ENCODE data around the gene HNRNPDL. TPM values are rescaled to one million over a fixed set of nuclear protein-coding genes. Genes with fewer than 3 reads are reported as not detected.

HNRNPDL gene
- polyA plus RNA-seq, 1 experiment: 74.1 TPM

Small RNA genes within 50 kb of the gene (small RNA-seq; reads per million reads assigned to genes)
- not detected for gene RF00150 (ENCODE audit: insufficient read length, low read depth, low replicate concordance)

Other genes starting within 250 kb of the HNRNPDL start
- gene HNRNPD, start 56.5 kb downstream of the HNRNPDL start, polyA plus RNA-seq (2011; rRNA removed): 40.5 and 41.1 TPM in 2 replicates
- gene ENOPH1, start 128 bp upstream of the HNRNPDL start, polyA plus RNA-seq (2011; rRNA removed): 6.2 and 8.6 TPM in 2 replicates
- 0.64 and 0.96 TPM in 2 replicates for gene TMEM150C, start 131.5 kb upstream of the HNRNPDL start, polyA plus RNA-seq (2011; rRNA removed)

Data from BJ (cell line).